Prostate gland (tissue), 2 donors: ENCODE results near the gene FBXO10. TPM values are rescaled to one million over a fixed set of nuclear protein-coding genes. Genes with fewer than 3 reads are reported as not detected.

Experiments used
- DNase-seq: peaks from one replicate; pipeline ENCODE4 v3.0.0-alpha.2; 2019; ENCODE audit warnings: low spot score
- H3K27ac ChIP-seq, 2 donors: fragments of 200-600 bp; sonication (generic); 2 replicates each; pipeline ENCODE4 v1.5.1; 2017 to 2019
- H3K27me3 ChIP-seq: fragments of 200-600 bp; sonication (generic); replicated peaks from 2 replicates; pipeline ENCODE4 v1.5.1; 2019; ENCODE audit not compliant: insufficient read depth
- H3K36me3 ChIP-seq, 2 donors: fragments of 200-600 bp; sonication (generic); 1 replicate in 1 of 2; 2 replicates in 1 of 2; pipeline versions ENCODE4 v1.5.1 to v1.8.1; 2017 to 2019
- H3K4me1 ChIP-seq: fragments of 200-600 bp; sonication (generic); replicated peaks from 2 replicates; pipeline ENCODE4 v1.5.1; 2019
- H3K4me3 ChIP-seq, 2 donors: fragments of 200-600 bp; sonication (generic); 2 replicates each; pipeline ENCODE4 v1.5.1; 2017 to 2019
- H3K9me3 ChIP-seq: fragments of 200-600 bp; sonication (generic); 2 replicates; pipeline ENCODE4 v1.5.1; 2017
- CTCF ChIP-seq, 4 experiments: fragments of 200-600 bp in 2 of 4; fragments of 450-650 bp in 2 of 4; sonication (generic) in 2 of 4; IDR thresholded peaks; 1 replicate in 3 of 4; 2 replicates in 1 of 4; pipeline ENCODE4 v1.5.1; 2016 to 2019; ENCODE audit warnings: antibody characterized with exemption in 4 of 4, mild to moderate bottlenecking in 2 of 4, moderate library complexity in 2 of 4
- POLR2A ChIP-seq: fragments of 450-650 bp; IDR thresholded peaks from one replicate; pipeline ENCODE4 v1.6.1; 2016; ENCODE audit warnings: antibody characterized with exemption, mild to moderate bottlenecking
- POLR2AphosphoS5 ChIP-seq: sonication (generic); formaldehyde crosslinking; IDR thresholded peaks from one replicate; pipeline ENCODE4 v1.6.1; 2017; ENCODE audit warnings: antibody characterized with exemption
- WGBS: methylation state at CpG from one replicate; pipeline ENCODE4 v1.1.5; 2018; 5-methylcytosine and 5-hydroxymethylcytosine counted together
- intact Hi-C: fragments of 100-400 bp; cut with DNase I; formaldehyde crosslinking; loops from one replicate; pipeline ENCODE4 v1.14.2; 2022
- total RNA-seq, 2 donors: library from RNA; depleted of rRNA; stranded (reverse); fragments of >200 nt; gene quantifications; one replicate each; pipeline ENCODE4 v1.1.0, GENCODE V29; 2016

The FBXO10 gene
- total RNA-seq, 2 donors from 2014 or later, result 8.5 to 17.6 TPM

GRCh38 chr9:37522971-37523370 is 53.2 kb downstream of the FBXO10 start:
- Histone ChIP-seq H3K36me3 (peaks cover 0 to 6% of the 10 kb centered on the region in 2 donors), H3K27me3 (no peaks in the 10 kb centered on the region), H3K9me3 (no peaks in the 10 kb centered on the region), H3K4me3 (no peak overlapping the region), H3K4me1 (no peaks in the 10 kb centered on the region), H3K27ac (no peak overlapping the region)
- intact Hi-C loops, result no loop called here
- WGBS, result 98% methylated on average over 2 of the region's 2 CpGs
- TF ChIP-seq POLR2AphosphoS5 (no peak), CTCF (IDR thresholded peaks at IDR 0.05) (no peak), POLR2A (no peak)
- no peak for DNase-seq

- H3K4me1 ChIP-seq, result no peaks in the 10 kb centered on the region
- H3K4me3 ChIP-seq, result no peak overlapping the region
- no peaks in the 10 kb centered on the region for H3K9me3 ChIP-seq
- H3K27ac ChIP-seq, result no peak overlapping the region
- TF ChIP-seq POLR2A (no peak), POLR2AphosphoS5 (no peak)
- WGBS, result 84% methylated on average over 10 of the region's 10 CpGs
- H3K36me3 ChIP-seq, result peaks cover 0 to 6% of the 10 kb centered on the region in 2 donors
- no peaks in the 10 kb centered on the region for H3K27me3 ChIP-seq
- intact Hi-C loops, result no loop called here
- DNase-seq, result no peak
Measured at GRCh38 chr9:37521111-37521510, 55.1 kb downstream of the FBXO10 start.

- no peaks in the 10 kb centered on the region for H3K27me3 ChIP-seq
- intact Hi-C loops, result no loop called here
- no peaks in the 10 kb centered on the region for H3K4me1 ChIP-seq
- H3K36me3 ChIP-seq, result peaks cover 0 to 6% of the 10 kb centered on the region in 2 donors
- TF ChIP-seq POLR2A, result no peak
- no peak for TF ChIP-seq POLR2AphosphoS5
- no peak for TF ChIP-seq CTCF (IDR thresholded peaks at IDR 0.05)
- H3K4me3 ChIP-seq, result no peak overlapping the region
- WGBS, result 65% methylated on average over 3 of the region's 3 CpGs
- DNase-seq, result no peak
- H3K9me3 ChIP-seq, result no peaks in the 10 kb centered on the region
- no peak overlapping the region for H3K27ac ChIP-seq
Measured at GRCh38 chr9:37520641-37521040, 55.5 kb downstream of the FBXO10 start.

- DNase-seq, result no peak
- H3K36me3 ChIP-seq, result peaks cover 0 to 3% of the 10 kb centered on the region in 2 donors
- TF ChIP-seq CTCF (IDR thresholded peaks at IDR 0.05), result no peak
- TF ChIP-seq POLR2AphosphoS5, result no peak
- no peak for TF ChIP-seq POLR2A
- H3K27me3 ChIP-seq, result no peaks in the 10 kb centered on the region
- no peak overlapping the region for H3K4me3 ChIP-seq
- H3K4me1 ChIP-seq, result no peaks in the 10 kb centered on the region
- no peak overlapping the region for H3K27ac ChIP-seq
- 95% methylated on average over 13 of the region's 13 CpGs for WGBS
- no peaks in the 10 kb centered on the region for H3K9me3 ChIP-seq
- intact Hi-C loops, result no loop called here
Measured at GRCh38 chr9:37517923-37518322, 58.3 kb downstream of the FBXO10 start.

GRCh38 chr9:37515620-37516258 is 60.4 kb downstream of the FBXO10 start:
- 61% methylated on average over 14 of the region's 14 CpGs for WGBS
- no peak overlapping the region for H3K4me3 ChIP-seq
- no peaks in the 10 kb centered on the region for H3K36me3 ChIP-seq
- no peaks in the 10 kb centered on the region for H3K9me3 ChIP-seq
- TF ChIP-seq POLR2AphosphoS5 (peak; percentile 22), CTCF (IDR thresholded peaks at IDR 0.05) (no peak)
- H3K27me3 ChIP-seq, result no peaks in the 10 kb centered on the region
- no peak overlapping the region for H3K27ac ChIP-seq
- no peaks in the 10 kb centered on the region for H3K4me1 ChIP-seq
- peak; percentile 36 for DNase-seq
- intact Hi-C loops, result no loop called here
